ENCODE results near the gene CACNA1E. TPM values are rescaled to one million over a fixed set of nuclear protein-coding genes. Genes with fewer than 3 reads are reported as not detected.

The CACNA1E gene
- total and polyA plus RNA-seq, 2 donors (not counting 1 experiment from before 2014, with no cell fraction given), result 0.37 to 0.40 TPM

DNA sequence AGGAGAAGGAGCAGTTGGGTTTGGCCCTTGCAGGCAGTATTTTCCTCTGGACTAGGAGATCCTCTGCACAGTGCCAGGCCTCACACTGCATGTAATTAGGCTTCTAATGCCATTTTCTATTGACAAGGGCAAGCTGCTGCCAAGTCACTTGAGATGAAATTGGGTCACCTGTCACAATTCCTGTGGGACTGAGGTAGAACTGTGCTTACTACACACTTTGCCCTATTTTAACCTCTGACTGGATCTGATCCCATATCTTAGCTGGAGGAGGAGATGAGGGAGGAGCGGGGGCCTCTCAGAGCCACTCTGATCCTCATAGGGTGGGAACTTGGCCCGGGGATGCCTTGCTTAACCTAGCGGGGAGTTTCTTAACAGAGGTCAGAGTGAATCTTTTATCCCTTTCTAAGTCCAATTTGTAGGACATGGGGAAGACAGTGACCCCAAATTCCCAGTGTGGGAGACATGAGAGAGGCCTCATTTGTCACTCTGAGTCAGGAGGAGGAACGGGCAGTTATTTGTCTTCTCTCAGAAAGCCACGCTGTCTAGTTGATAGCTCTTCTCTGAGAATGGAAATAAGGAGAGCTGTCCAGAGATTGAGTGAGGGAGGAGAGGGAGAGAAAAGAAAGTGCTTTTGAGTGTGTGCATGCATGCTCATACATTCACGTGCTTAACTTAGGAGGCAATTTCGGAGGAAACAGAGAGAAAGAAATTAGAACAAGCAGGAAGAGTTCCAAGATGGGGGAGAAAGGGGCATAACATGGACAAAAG is 121.3 kb downstream of the CACNA1E start:
- DNase-seq (no peak), ATAC-seq (ENCODE audit: low read depth) (no peak)
- Mint-ChIP-seq H3K4me1 (no peaks in the 10 kb centered on the region), H3K27me3 (peaks cover 18% of the 10 kb centered on the region), H3K27ac (no peak overlapping the region), H3K9me3 (ENCODE audit: insufficient read depth) (no peaks in the 10 kb centered on the region), H3K4me3 (no peak overlapping the region)
- Histone ChIP-seq H3K79me2 (ENCODE audit: control insufficient read depth, insufficient read depth, low read length) (no peaks in the 10 kb centered on the region), H3K9me3 (ENCODE audit: control extremely low read depth in 1 of 3, control insufficient read depth in 2 of 3, insufficient read depth in 1 of 3, low read length in 2 of 3) (peaks cover 0 to 2% (median 0%) of the 10 kb centered on the region in 3 donors), H3K4me1 (ENCODE audit: control insufficient read depth in 2 of 2, insufficient read depth in 2 of 2, low read length in 2 of 2) (no peaks in the 10 kb centered on the region), H2AFZ (ENCODE audit: insufficient read depth, low read depth, low read length, poor library complexity, severe bottlenecking) (no peak overlapping the region), H3K27me3 (replicated peaks in 1 of 4; ENCODE audit: control extremely low read depth in 1 of 4, control insufficient read depth in 3 of 4, insufficient read depth in 4 of 4, low read length in 3 of 4) (peaks cover 0 to 7% (median 0%) of the 10 kb centered on the region in 4 experiments), H3K4me2 (replicated peaks; ENCODE audit: low read depth, low read length, poor library complexity, severe bottlenecking) (no peak overlapping the region), H4K20me1 (ENCODE audit: control insufficient read depth, insufficient read depth, low read length, poor library complexity, severe bottlenecking) (no peaks in the 10 kb centered on the region), H3K36me3 (replicated peaks in 1 of 2; ENCODE audit: control extremely low read depth in 1 of 2, control insufficient read depth in 1 of 2, extremely low read depth in 1 of 2, insufficient read depth in 2 of 2, low read length in 1 of 2) (no peaks in the 10 kb centered on the region), H3K9ac (ENCODE audit: low read length) (no peak overlapping the region), H3K27ac (ENCODE audit: low read length in 2 of 2) (no peak overlapping the region), H3K4me3 (ENCODE audit: control extremely low read depth in 1 of 5, extremely low read depth in 1 of 5, insufficient read depth in 1 of 5, low read depth in 2 of 5, low read length in 4 of 5) (no peak overlapping the region)
- TF ChIP-seq EZH2 (IDR thresholded peaks at IDR 0.05; ENCODE audit: borderline replicate concordance, insufficient read depth, low read depth, low read length, poor library complexity, severe bottlenecking), result no peak
- TF ChIP-seq, protein P1, sequence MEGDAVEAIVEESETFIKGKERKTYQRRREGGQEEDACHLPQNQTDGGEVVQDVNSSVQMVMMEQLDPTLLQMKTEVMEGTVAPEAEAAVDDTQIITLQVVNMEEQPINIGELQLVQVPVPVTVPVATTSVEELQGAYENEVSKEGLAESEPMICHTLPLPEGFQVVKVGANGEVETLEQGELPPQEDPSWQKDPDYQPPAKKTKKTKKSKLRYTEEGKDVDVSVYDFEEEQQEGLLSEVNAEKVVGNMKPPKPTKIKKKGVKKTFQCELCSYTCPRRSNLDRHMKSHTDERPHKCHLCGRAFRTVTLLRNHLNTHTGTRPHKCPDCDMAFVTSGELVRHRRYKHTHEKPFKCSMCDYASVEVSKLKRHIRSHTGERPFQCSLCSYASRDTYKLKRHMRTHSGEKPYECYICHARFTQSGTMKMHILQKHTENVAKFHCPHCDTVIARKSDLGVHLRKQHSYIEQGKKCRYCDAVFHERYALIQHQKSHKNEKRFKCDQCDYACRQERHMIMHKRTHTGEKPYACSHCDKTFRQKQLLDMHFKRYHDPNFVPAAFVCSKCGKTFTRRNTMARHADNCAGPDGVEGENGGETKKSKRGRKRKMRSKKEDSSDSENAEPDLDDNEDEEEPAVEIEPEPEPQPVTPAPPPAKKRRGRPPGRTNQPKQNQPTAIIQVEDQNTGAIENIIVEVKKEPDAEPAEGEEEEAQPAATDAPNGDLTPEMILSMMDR (IDR thresholded peaks at IDR 0.05), result no peak
- POLR2A ChIA-PET, result no interaction called here
- CTCF ChIA-PET, result no interaction called here
- intact Hi-C loops (cut with micrococcal nuclease), result no loop called here
- 83% methylated on average over 5 of the region's 7 CpGs for WGBS (ENCODE audit: insufficient coverage)

DNA sequence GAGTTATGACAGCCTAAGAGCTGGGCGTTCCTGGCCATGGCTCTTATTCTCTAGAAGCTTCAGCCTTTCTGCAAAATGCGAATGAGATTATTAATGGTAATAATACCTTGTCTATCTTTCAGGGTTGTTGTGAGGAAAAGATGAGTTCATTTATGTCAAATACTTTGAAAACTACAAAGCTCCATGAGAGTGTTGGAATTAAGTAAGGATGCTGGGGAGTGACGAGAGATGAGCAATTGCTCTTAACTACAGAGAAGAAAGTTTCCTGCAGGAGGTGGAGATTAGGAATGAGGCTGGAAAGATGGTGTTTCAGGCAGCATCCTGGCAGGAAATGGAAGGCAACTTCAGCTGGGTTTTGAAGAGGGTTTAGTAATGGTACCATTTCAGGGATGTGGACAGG is 124.2 kb downstream of the CACNA1E start:
- Histone ChIP-seq H3K4me1 (ENCODE audit: control insufficient read depth in 2 of 2, insufficient read depth in 2 of 2, low read length in 2 of 2) (no peaks in the 10 kb centered on the region), H3K27ac (ENCODE audit: low read length in 2 of 2) (no peak overlapping the region), H3K36me3 (replicated peaks in 1 of 2; ENCODE audit: control extremely low read depth in 1 of 2, control insufficient read depth in 1 of 2, extremely low read depth in 1 of 2, insufficient read depth in 2 of 2, low read length in 1 of 2) (no peaks in the 10 kb centered on the region), H2AFZ (ENCODE audit: insufficient read depth, low read depth, low read length, poor library complexity, severe bottlenecking) (no peak overlapping the region), H3K4me3 (ENCODE audit: control extremely low read depth in 1 of 5, extremely low read depth in 1 of 5, insufficient read depth in 1 of 5, low read depth in 2 of 5, low read length in 4 of 5) (no peak overlapping the region), H3K27me3 (replicated peaks in 1 of 4; ENCODE audit: control extremely low read depth in 1 of 4, control insufficient read depth in 3 of 4, insufficient read depth in 4 of 4, low read length in 3 of 4) (peaks cover 0 to 3% (median 0%) of the 10 kb centered on the region in 4 experiments), H4K20me1 (ENCODE audit: control insufficient read depth, insufficient read depth, low read length, poor library complexity, severe bottlenecking) (no peaks in the 10 kb centered on the region), H3K9me3 (ENCODE audit: control extremely low read depth in 1 of 3, control insufficient read depth in 2 of 3, insufficient read depth in 1 of 3, low read length in 2 of 3) (peaks cover 0 to 4% (median 0%) of the 10 kb centered on the region in 3 donors), H3K4me2 (replicated peaks; ENCODE audit: low read depth, low read length, poor library complexity, severe bottlenecking) (no peak overlapping the region), H3K79me2 (ENCODE audit: control insufficient read depth, insufficient read depth, low read length) (no peaks in the 10 kb centered on the region), H3K9ac (ENCODE audit: low read length) (no peak overlapping the region)
- H3K27me3 Mint-ChIP-seq, result peaks cover 6% of the 10 kb centered on the region
- ChIA-PET CTCF (no interaction called here), POLR2A (no interaction called here)
- intact Hi-C loops (cut with micrococcal nuclease), result no loop called here
- DNase-seq (no peak), ATAC-seq (ENCODE audit: low read depth) (no peak)
- whole genome bisulfite sequencing (ENCODE audit: insufficient coverage), result 86% methylated on average over 1 of the region's 3 CpGs
- no peaks in the 10 kb centered on the region for H3K4me1 Mint-ChIP-seq
- H3K4me3 Mint-ChIP-seq, result no peak overlapping the region
- H3K9me3 Mint-ChIP-seq (ENCODE audit: insufficient read depth), result no peaks in the 10 kb centered on the region
- no peak overlapping the region for H3K27ac Mint-ChIP-seq
- no peak for TF ChIP-seq EZH2 (IDR thresholded peaks at IDR 0.05; ENCODE audit: borderline replicate concordance, insufficient read depth, low read depth, low read length, poor library complexity, severe bottlenecking)
- TF ChIP-seq, protein P1 (IDR thresholded peaks at IDR 0.05), result no peak
